Karpas-422 (cell line): Measurements from ENCODE around the gene LRRC59. TPM values are rescaled to one million over a fixed set of nuclear protein-coding genes. Genes with fewer than 3 reads are reported as not detected.

ENCODE experiments used
- DNase-seq: peaks from one replicate; pipeline ENCODE4 v3.0.0-alpha.2; 2015
- H2AFZ ChIP-seq: fragments of 200-600 bp; sonication (generic); 2 replicates; pipeline ENCODE4 v1.6.1; 2014; ENCODE audit warnings: antibody characterized with exemption, low read length, mixed read lengths
- H3K27ac ChIP-seq: fragments of 200-600 bp; sonication (generic); 2 replicates; pipeline ENCODE4 v1.5.1; 2014; ENCODE audit warnings: mild to moderate bottlenecking, low read length, moderate library complexity
- H3K27me3 ChIP-seq: fragments of 200-600 bp; sonication (generic); 2 replicates; pipeline ENCODE4 v1.6.1; 2014; ENCODE audit warnings: low read length, mixed read lengths
- H3K36me3 ChIP-seq: fragments of 200-600 bp; sonication (generic); 2 replicates; pipeline ENCODE4 v1.6.1; 2014; ENCODE audit warnings: low read length, mixed read lengths; ENCODE audit not compliant: insufficient read depth
- H3K4me1 ChIP-seq: fragments of 200-600 bp; sonication (generic); 2 replicates; pipeline ENCODE4 v1.6.1; 2014; ENCODE audit warnings: mild to moderate bottlenecking, low read length, mixed read lengths
- H3K4me2 ChIP-seq: fragments of 200-600 bp; sonication (generic); 2 replicates; pipeline ENCODE4 v1.6.1; 2014; ENCODE audit warnings: low read length, low read depth, mild to moderate bottlenecking; ENCODE audit not compliant: poor library complexity, severe bottlenecking
- H3K4me3 ChIP-seq: fragments of 200-600 bp; sonication (generic); 2 replicates; pipeline ENCODE4 v1.5.1; 2014; ENCODE audit warnings: mild to moderate bottlenecking, antibody characterized with exemption, low read length, mixed read lengths
- H3K79me2 ChIP-seq: fragments of 200-600 bp; sonication (generic); 2 replicates; pipeline ENCODE4 v1.6.1; 2014; ENCODE audit warnings: mild to moderate bottlenecking, low read length, mixed read lengths
- H3K9ac ChIP-seq: fragments of 200-600 bp; sonication (generic); 2 replicates; pipeline ENCODE4 v1.6.0; 2014; ENCODE audit warnings: low read length
- H3K9me2 ChIP-seq: fragments of 200-600 bp; sonication (generic), shearing (Covaris generic); replicated peaks from 2 replicates; pipeline ENCODE4 v1.6.0; 2014; ENCODE audit warnings: mild to moderate bottlenecking, low read length, moderate library complexity; ENCODE audit not compliant: insufficient read depth
- H3K9me3 ChIP-seq: fragments of 300-700, 200-600 bp; sonication (generic); 2 replicates; pipeline ENCODE4 v1.6.1; 2014; ENCODE audit warnings: low read length, mixed read lengths
- H4K20me1 ChIP-seq: fragments of 200-600 bp; sonication (generic); 2 replicates; pipeline ENCODE4 v1.6.1; 2014; ENCODE audit warnings: mild to moderate bottlenecking, antibody characterized with exemption, low read length, low read depth; ENCODE audit not compliant: insufficient read depth
- total RNA-seq: library from RNA; depleted of rRNA; stranded (reverse); fragments of >200 nt; shearing (Covaris generic); gene quantifications from 2 replicates; pipeline ENCODE4 v1.2.3, GENCODE V29; 2014; ENCODE audit warnings: low replicate concordance

Gene LRRC59
- total RNA-seq, 1 experiment from 2014 or later, result 53.3 TPM

DNA sequence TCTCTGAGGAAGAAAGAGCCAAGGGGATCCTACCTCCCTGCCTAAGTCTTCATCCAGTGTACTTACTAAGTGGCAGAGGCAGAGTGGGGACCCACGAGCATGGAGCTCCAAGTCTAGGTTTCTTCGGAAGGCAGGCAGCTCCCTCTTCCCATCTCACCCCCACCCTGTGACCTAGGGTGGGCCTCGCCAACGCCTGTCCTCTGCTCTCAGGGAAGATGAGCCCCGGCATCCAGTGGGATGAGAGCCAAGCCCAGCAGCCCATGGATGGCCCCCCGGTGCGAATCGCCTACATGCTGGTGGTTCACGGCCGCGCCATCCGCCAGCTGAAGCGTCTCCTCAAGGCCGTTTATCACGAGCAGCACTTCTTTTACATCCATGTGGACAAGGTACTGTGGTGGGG, 43.1 kb downstream of the LRRC59 start:
- Histone ChIP-seq H3K79me2 (peaks cover 18% of the 10 kb centered on the region), H3K9me2 (no peaks in the 10 kb centered on the region), H3K9ac (no peak overlapping the region), H3K4me1 (no peaks in the 10 kb centered on the region), H3K27ac (no peak overlapping the region), H3K4me3 (no peak overlapping the region), H2AFZ (no peak overlapping the region), H3K27me3 (no peaks in the 10 kb centered on the region), H3K4me2 (no peak overlapping the region), H4K20me1 (peaks cover 6% of the 10 kb centered on the region; the same call in 1 of the 2 replicates), H3K36me3 (peaks cover 11% of the 10 kb centered on the region; the same call in 1 of the 2 replicates), H3K9me3 (no peaks in the 10 kb centered on the region)
- no peak for DNase-seq

DNA sequence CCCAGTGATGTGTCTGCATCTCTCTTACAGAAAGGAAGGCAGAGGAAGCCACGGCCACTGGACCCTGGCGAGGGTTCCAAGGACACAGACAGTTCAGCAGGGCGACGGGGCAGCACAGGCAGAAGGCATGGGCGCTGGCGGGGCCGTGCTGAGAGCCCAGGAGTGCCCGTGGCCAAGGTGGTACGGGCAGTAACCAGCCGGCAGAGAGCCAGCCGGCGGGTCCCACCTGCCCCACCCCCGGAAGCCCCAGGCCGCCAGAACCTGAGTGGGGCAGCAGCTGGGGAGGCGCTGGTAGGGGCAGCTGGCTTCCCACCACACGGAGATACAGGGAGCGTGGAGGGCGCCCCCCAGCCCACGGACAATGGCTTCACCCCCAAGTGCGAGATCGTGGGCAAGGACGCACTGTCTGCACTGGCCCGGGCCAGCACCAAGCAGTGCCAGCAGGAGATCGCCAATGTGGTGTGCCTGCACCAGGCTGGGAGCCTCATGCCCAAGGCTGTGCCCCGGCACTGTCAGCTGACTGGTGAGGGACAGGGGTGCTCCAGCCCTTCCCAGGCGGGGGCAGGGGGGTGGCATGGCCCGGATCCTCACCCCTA, 43.6 kb downstream of the LRRC59 start:
- H3K36me3 ChIP-seq, result peaks cover 11% of the 10 kb centered on the region; the same call in 1 of the 2 replicates
- no peaks in the 10 kb centered on the region for H3K9me3 ChIP-seq
- H3K4me2 ChIP-seq, result no peak overlapping the region
- no peak overlapping the region for H3K4me3 ChIP-seq
- H3K9me2 ChIP-seq, result no peaks in the 10 kb centered on the region
- H2AFZ ChIP-seq, result no peak overlapping the region
- no peak for DNase-seq
- H3K4me1 ChIP-seq, result no peaks in the 10 kb centered on the region
- H3K9ac ChIP-seq, result no peak overlapping the region
- H3K79me2 ChIP-seq, result peaks cover 23% of the 10 kb centered on the region
- no peaks in the 10 kb centered on the region for H3K27me3 ChIP-seq
- peaks cover 6% of the 10 kb centered on the region; the same call in 1 of the 2 replicates for H4K20me1 ChIP-seq
- no peak overlapping the region for H3K27ac ChIP-seq

DNA sequence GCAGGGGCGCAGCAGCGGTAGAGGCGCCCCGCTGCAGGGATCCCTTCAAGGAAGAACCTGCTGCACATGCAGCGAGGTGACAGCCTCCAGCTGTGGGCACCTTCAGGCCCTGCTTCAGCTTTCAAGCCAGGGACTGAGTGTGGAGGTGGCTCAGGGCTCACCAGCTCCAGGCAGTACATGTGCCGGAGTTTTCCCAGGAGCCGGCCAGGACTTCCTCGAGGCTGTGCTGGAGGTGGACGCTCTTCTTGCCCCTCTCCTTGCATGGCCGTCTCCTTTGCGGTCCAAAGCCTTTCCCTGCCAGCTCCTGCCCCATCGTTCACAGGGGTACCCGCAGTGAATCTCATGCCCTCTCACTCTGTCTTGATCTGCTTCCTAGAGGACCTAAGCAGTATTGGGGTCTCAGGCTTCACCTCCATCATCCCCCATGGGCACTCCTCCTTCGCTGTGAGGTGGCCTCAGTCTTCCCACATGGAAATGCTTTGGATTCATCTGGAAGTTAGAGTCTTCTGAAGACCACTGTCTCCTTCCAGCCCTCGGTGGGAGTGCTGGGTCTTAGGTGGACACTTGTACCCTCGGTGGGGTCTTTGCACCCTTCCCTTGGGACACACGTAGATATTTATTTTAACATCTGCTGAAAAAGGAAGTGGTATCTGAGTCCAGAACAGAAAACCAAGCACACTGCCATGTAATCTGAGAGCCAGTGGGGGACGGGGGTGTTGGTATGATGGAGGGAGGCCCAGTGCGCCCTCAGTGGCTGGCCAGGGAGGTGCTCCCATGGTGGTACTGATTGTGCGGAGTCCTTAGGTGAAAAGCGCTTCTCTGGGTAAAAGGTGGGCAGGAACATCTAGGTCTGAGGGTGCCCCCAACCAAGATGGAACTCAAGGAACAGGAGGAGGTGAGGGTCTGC, 44.4 kb downstream of the LRRC59 start:
- Histone ChIP-seq H3K79me2 (peaks cover 31% of the 10 kb centered on the region), H3K4me3 (no peak overlapping the region), H3K27ac (no peak overlapping the region), H3K36me3 (peaks cover 10% of the 10 kb centered on the region; the same call in 1 of the 2 replicates), H3K27me3 (no peaks in the 10 kb centered on the region), H2AFZ (no peak overlapping the region), H3K9ac (no peak overlapping the region), H3K9me2 (no peaks in the 10 kb centered on the region), H3K4me1 (peaks cover 3% of the 10 kb centered on the region), H3K9me3 (no peaks in the 10 kb centered on the region), H4K20me1 (peaks cover 7% of the 10 kb centered on the region; the same call in 1 of the 2 replicates), H3K4me2 (no peak overlapping the region)
- no peak for DNase-seq

DNA sequence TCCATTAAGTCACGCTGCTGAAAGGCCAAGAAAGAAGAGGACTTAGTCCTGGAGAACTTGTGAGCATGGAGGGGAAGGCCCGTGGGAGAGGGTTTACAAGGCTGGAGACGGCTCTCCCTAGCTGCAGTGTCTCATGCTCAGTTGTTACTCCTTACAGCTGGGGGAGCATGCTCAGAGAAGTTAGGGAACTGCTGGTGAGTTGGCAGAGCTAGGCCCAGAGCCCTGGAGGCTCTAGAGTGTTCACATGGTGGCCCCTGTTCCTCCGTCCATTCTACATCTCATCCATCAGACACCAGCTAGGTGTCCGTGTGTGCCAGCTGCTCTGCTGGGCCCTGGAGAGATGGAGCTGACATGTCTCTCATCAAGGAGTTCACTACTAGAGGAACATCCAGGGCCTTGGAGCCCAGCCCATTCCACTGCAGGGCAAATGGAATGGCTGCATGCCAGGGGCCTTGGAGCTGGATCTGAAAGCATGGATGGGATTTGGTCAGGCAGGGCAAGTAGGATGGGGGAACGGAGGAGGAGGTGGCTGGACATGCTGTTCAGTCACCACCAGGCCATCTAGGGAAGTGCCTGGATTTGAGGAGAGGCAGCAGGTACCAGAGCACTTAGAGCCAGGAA, 45.1 kb downstream of the LRRC59 start:
- no peak overlapping the region for H2AFZ ChIP-seq
- H3K27ac ChIP-seq, result no peak overlapping the region
- H3K36me3 ChIP-seq, result peaks cover 9% of the 10 kb centered on the region; the same call in 1 of the 2 replicates
- no peaks in the 10 kb centered on the region for H3K9me2 ChIP-seq
- peaks cover 13% of the 10 kb centered on the region; the same call in 1 of the 2 replicates for H4K20me1 ChIP-seq
- no peak overlapping the region for H3K4me2 ChIP-seq
- peaks cover 38% of the 10 kb centered on the region for H3K79me2 ChIP-seq
- no peaks in the 10 kb centered on the region for H3K9me3 ChIP-seq
- no peak overlapping the region for H3K4me3 ChIP-seq
- no peak overlapping the region for H3K9ac ChIP-seq
- H3K4me1 ChIP-seq, result peaks cover 10% of the 10 kb centered on the region
- no peaks in the 10 kb centered on the region for H3K27me3 ChIP-seq
- no peak for DNase-seq

DNA sequence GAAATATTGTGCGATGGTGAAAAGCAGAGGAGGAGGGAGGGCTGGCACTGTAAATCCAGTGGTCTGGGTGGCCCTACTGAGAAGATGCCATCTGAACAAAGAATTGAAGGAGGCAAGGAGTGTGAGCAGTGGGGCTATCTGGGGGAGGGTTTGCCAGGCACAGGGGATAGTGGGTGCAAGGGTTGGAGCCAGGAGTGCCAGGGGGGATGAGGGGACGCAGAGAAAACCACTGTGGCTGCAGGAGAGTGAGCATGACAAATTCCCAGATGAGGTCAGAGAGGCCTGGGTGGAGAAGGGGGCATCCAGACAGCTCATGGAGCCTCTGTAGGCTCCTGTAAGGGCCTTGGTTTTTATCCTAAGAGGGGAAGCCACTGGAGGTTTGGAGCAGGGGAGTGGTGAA, 46.6 kb downstream of the LRRC59 start:
- no peak overlapping the region for H3K4me3 ChIP-seq
- H3K9ac ChIP-seq, result no peak overlapping the region
- peaks cover 48% of the 10 kb centered on the region for H3K79me2 ChIP-seq
- no peak overlapping the region for H3K4me2 ChIP-seq
- DNase-seq, result no peak
- H3K9me2 ChIP-seq, result no peaks in the 10 kb centered on the region
- no peaks in the 10 kb centered on the region for H3K27me3 ChIP-seq
- no peak overlapping the region for H2AFZ ChIP-seq
- H3K27ac ChIP-seq, result no peak overlapping the region
- no peaks in the 10 kb centered on the region for H3K36me3 ChIP-seq
- no peaks in the 10 kb centered on the region for H3K9me3 ChIP-seq
- H3K4me1 ChIP-seq, result peaks cover 13% of the 10 kb centered on the region
- H4K20me1 ChIP-seq, result peaks cover 16% of the 10 kb centered on the region; the same call in 1 of the 2 replicates

DNA sequence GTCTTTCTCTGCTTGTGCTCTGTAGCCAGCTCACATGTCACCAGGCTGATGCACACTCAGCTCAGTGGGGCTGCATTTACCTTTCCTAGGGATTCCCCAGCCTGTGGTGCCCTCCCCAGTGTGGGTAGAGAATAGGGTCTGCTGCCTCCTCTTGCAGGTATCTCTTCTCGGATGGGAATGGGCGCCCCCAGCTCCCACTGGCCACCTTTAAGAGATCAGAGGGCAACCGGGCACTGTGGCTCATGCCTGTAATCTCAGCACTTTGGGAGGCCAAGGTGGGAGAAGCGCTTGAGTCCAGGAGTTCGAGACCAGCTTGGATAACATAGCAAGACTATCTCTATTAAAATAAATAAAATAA, 48.1 kb downstream of the LRRC59 start:
- DNase-seq, result no peak
- no peak overlapping the region for H2AFZ ChIP-seq

DNA sequence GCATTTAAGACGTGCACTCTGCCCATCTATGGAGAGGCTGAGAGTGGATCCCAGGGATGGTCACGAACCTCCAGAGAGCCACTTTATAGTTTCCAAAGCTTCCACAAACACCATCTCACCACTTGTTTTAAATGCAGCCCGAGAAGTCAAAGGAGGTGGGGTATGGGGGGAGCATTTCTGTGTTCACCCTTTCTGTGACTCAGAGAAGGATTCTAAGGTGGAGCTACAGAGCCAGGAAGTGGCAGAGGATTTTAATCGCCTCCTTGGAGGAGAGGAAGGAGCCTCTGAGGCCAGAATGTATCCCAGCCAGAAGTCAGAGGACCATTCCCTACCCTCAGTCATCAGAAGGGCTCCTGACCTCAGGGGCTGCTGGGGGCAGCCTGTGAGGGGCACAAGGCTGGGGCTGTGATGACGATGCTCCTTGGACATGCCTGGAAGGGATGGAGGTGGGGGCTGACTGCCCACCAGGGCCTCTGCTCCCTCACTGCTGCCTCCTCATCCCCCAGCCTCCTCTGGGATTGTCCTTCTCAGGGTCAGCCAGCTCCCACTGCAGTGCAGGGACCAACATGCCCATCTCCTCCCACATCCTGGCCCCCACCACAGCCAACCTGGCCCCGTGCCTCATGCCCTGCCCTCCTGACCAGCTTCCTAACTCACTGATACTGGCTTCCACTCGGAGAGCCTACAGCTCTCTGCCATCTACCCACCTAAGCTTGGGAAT, 48.6 kb downstream of the LRRC59 start:
- no peaks in the 10 kb centered on the region for H3K9me3 ChIP-seq
- no peak for DNase-seq
- peaks cover 19% of the 10 kb centered on the region for H3K4me1 ChIP-seq
- no peak overlapping the region for H3K4me2 ChIP-seq
- H3K9ac ChIP-seq, result no peak overlapping the region
- H4K20me1 ChIP-seq, result peaks cover 16% of the 10 kb centered on the region; the same call in 1 of the 2 replicates
- H2AFZ ChIP-seq, result no peak overlapping the region
- peaks cover 48% of the 10 kb centered on the region for H3K79me2 ChIP-seq
- H3K9me2 ChIP-seq, result no peaks in the 10 kb centered on the region
- H3K4me3 ChIP-seq, result no peak overlapping the region
- no peaks in the 10 kb centered on the region for H3K27me3 ChIP-seq
- H3K27ac ChIP-seq, result no peak overlapping the region
- no peaks in the 10 kb centered on the region for H3K36me3 ChIP-seq

More for the DNA sequence above, 48.1 kb downstream of the LRRC59 start:
- H3K4me2 ChIP-seq, result no peak overlapping the region
- H3K9me2 ChIP-seq, result no peaks in the 10 kb centered on the region
- no peak overlapping the region for H3K9ac ChIP-seq
- H3K9me3 ChIP-seq, result no peaks in the 10 kb centered on the region
- no peak overlapping the region for H3K4me3 ChIP-seq
- H3K4me1 ChIP-seq, result peaks cover 19% of the 10 kb centered on the region
- H3K36me3 ChIP-seq, result no peaks in the 10 kb centered on the region
- H4K20me1 ChIP-seq, result peaks cover 16% of the 10 kb centered on the region; the same call in 1 of the 2 replicates
- no peaks in the 10 kb centered on the region for H3K27me3 ChIP-seq
- no peak overlapping the region for H3K27ac ChIP-seq
- peaks cover 48% of the 10 kb centered on the region for H3K79me2 ChIP-seq
